Adipocyte (in vitro differentiated cells): ENCODE data around the gene SIK3.

Source experiments
- DNase-seq: peaks from one replicate; pipeline ENCODE4 v3.0.0-alpha.2; 2015; ENCODE audit warnings: low read depth
- H3K27me3 ChIP-seq: replicated peaks from 2 replicates; pipeline ENCODE4 v1.7.0; 2013; ENCODE audit warnings: mild to moderate bottlenecking, low read length, moderate library complexity; ENCODE audit not compliant: control insufficient read depth, insufficient read depth
- H3K36me3 ChIP-seq: 2 replicates; pipeline ENCODE4 v1.7.0; 2013; ENCODE audit warnings: low read length, mild to moderate bottlenecking, moderate library complexity; ENCODE audit not compliant: control insufficient read depth, insufficient read depth, severe bottlenecking
- H3K4me1 ChIP-seq: 2 replicates; pipeline ENCODE4 v1.7.0; 2013; ENCODE audit warnings: mild to moderate bottlenecking, low read length, moderate library complexity; ENCODE audit not compliant: control insufficient read depth, insufficient read depth
- H3K4me3 ChIP-seq: 2 replicates; pipeline ENCODE4 v1.7.0; 2013; ENCODE audit warnings: mild to moderate bottlenecking, low read length, moderate library complexity
- H3K9ac ChIP-seq: 2 replicates; pipeline ENCODE4 v1.7.0; 2013; ENCODE audit warnings: mild to moderate bottlenecking, low read length, moderate library complexity
- H3K9me3 ChIP-seq: 2 replicates; pipeline ENCODE4 v1.7.0; 2013; ENCODE audit warnings: mild to moderate bottlenecking, low read length, moderate library complexity; ENCODE audit not compliant: control insufficient read depth

Gene SIK3

DNA sequence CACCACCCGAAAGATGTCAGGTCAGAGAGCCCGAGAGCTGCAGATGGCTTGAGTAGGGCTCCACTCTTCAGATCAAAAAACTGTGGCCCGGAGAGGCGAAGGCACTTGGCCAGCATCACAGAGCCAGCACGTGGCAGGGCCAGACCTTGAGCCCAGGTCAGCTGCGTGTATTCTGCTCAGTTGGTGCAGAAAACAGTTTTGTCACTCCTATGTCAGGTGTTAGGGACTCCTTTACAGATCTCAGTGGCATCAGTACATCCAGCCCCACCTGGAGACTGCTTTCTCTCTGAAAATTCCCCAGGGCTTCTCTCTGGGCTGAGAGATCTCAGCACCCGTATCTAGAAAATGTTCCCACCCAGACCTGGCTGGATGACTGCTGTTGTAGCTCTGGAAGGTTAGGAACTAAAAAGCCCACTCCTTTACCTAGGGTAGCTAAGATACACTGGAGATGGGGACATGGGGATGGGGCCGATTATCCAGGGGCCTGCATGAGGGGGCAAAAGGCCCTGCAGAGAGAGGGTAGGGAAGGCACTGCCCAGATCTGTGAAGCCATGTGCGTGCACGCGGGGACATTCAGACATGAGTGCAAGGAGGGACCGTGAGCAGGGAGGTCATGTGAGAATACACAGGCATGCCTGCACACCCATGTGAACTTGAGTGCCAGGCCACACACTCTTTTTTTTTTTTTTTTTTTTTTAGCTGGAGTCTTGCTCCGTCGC lies 264.3 kb downstream of the SIK3 start:
- H3K4me1 ChIP-seq: peaks cover 12% of the 10 kb centered on the region
- no peak for DNase-seq
- peaks cover 3% of the 10 kb centered on the region for H3K27me3 ChIP-seq
- H3K36me3 ChIP-seq: no peaks in the 10 kb centered on the region
- no peak overlapping the region for H3K9ac ChIP-seq
- no peak overlapping the region for H3K4me3 ChIP-seq
- H3K9me3 ChIP-seq: no peaks in the 10 kb centered on the region

DNA sequence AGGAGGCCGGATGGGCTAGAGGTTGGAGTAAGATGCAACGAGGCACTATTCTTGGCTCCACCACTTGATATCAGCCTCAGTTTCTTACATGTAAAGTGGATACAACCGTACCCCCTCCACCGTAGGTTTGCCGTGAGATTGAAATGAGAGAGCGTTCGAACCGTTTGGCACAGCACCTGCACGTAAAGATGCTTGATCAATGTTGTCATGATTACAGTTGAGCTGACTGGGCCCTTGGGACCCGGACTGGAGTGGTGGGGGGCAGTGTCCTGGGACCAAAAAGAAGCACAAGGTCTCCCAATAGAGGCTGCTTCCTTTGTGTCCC lies 264.8 kb downstream of the SIK3 start:
- H3K9ac ChIP-seq: no peak overlapping the region
- no peak for DNase-seq
- H3K27me3 ChIP-seq: peaks cover 3% of the 10 kb centered on the region
- peaks cover 12% of the 10 kb centered on the region for H3K4me1 ChIP-seq
- no peaks in the 10 kb centered on the region for H3K36me3 ChIP-seq
- no peaks in the 10 kb centered on the region for H3K9me3 ChIP-seq
- H3K4me3 ChIP-seq: no peak overlapping the region

DNA sequence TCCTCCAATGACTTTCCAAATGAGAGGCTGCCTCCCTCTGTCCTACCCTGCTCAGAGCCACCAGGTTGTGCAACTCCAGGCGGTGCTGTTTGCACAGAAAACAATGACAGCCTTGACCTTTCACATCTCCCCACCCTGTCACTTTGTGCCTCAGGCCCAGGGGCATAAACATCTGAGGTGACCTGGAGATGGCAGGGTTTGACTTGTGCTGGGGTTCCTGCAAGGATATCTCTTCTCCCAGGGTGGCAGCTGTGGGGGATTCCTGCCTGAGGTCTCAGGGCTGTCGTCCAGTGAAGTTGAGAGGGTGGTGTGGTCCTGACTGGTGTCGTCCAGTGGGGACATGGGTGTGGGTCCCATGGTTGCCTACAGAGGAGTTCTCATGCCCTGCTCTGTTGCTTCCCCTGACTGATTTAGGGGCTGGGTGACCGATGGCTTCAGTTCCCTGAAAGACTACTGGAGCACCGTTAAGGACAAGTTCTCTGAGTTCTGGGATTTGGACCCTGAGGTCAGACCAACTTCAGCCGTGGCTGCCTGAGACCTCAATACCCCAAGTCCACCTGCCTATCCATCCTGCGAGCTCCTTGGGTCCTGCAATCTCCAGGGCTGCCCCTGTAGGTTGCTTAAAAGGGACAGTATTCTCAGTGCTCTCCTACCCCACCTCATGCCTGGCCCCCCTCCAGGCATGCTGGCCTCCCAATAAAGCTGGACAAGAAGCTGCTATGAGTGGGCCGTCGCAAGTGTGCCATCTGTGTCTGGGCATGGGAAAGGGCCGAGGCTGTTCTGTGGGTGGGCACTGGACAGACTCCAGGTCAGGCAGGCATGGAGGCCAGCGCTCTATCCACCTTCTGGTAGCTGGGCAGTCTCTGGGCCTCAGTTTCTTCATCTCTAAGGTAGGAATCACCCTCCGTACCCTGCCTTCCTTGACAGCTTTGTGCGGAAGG lies 265.6 kb downstream of the SIK3 start:
- DNase-seq: no peak
- Histone ChIP-seq H3K36me3 (no peaks in the 10 kb centered on the region), H3K9me3 (no peaks in the 10 kb centered on the region), H3K4me3 (no peak overlapping the region), H3K4me1 (peaks cover 12% of the 10 kb centered on the region), H3K9ac (no peak overlapping the region), H3K27me3 (peaks cover 3% of the 10 kb centered on the region)

DNA sequence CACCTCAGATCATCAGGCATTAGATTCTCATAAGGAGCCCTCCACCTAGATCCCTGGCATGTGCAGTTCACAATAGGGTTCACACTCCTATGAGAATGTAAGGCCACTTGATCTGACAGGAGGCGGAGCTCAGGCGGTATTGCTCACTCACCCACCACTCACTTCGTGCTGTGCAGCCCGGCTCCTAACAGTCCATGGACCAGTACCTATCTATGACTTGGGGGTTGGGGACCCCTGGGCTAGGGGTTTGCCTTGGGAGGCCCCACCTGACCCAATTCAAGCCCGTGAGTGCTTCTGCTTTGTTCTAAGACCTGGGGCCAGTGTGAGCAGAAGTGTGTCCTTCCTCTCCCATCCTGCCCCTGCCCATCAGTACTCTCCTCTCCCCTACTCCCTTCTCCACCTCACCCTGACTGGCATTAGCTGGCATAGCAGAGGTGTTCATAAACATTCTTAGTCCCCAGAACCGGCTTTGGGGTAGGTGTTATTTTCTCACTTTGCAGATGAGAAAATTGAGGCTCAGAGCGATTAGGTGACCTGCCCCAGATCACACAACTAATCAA lies 266.4 kb downstream of the SIK3 start:
- Histone ChIP-seq H3K9ac (no peak overlapping the region), H3K36me3 (no peaks in the 10 kb centered on the region), H3K27me3 (peaks cover 3% of the 10 kb centered on the region), H3K9me3 (no peaks in the 10 kb centered on the region), H3K4me1 (peaks cover 12% of the 10 kb centered on the region), H3K4me3 (no peak overlapping the region)
- DNase-seq: no peak

GRCh38 chr11:116830184-116830912 lies 267.9 kb downstream of the SIK3 start:
- Histone ChIP-seq H3K36me3 (no peaks in the 10 kb centered on the region), H3K9ac (no peak overlapping the region), H3K9me3 (no peaks in the 10 kb centered on the region), H3K4me3 (no peak overlapping the region), H3K4me1 (peaks cover 8% of the 10 kb centered on the region), H3K27me3 (peaks cover 3% of the 10 kb centered on the region)
- DNase-seq: no peak

DNA sequence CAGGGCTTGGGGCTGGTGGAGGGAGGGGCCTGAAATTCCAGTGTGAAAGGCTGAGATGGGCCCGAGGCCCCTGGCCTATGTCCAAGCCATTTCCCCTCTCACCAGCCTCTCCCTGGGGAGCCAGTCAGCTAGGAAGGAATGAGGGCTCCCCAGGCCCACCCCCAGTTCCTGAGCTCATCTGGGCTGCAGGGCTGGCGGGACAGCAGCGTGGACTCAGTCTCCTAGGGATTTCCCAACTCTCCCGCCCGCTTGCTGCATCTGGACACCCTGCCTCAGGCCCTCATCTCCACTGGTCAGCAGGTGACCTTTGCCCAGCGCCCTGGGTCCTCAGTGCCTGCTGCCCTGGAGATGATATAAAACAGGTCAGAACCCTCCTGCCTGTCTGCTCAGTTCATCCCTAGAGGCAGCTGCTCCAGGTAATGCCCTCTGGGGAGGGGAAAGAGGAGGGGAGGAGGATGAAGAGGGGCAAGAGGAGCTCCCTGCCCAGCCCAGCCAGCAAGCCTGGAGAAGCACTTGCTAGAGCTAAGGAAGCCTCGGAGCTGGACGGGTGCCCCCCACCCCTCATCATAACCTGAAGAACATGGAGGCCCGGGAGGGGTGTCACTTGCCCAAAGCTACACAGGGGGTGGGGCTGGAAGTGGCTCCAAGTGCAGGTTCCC lies 268.6 kb downstream of the SIK3 start, which contains the start of gene APOC3:
Gene APOC3 (plus strand): TSS at position 383 of the 659 bp plus-strand sequence. CDS start 676 bp downstream, outside the sequence.
- H3K4me3 ChIP-seq: no peak within 1 kb of the TSS
- peaks cover 5% of the 10 kb centered on the region for H3K4me1 ChIP-seq
- H3K9ac ChIP-seq: no peak within 1 kb of the TSS
- peak; percentile 49 for DNase-seq
- H3K27me3 ChIP-seq: peaks cover 3% of the 10 kb centered on the region
- H3K36me3 ChIP-seq: no peaks in the 10 kb centered on the region
- no peaks in the 10 kb centered on the region for H3K9me3 ChIP-seq

DNA sequence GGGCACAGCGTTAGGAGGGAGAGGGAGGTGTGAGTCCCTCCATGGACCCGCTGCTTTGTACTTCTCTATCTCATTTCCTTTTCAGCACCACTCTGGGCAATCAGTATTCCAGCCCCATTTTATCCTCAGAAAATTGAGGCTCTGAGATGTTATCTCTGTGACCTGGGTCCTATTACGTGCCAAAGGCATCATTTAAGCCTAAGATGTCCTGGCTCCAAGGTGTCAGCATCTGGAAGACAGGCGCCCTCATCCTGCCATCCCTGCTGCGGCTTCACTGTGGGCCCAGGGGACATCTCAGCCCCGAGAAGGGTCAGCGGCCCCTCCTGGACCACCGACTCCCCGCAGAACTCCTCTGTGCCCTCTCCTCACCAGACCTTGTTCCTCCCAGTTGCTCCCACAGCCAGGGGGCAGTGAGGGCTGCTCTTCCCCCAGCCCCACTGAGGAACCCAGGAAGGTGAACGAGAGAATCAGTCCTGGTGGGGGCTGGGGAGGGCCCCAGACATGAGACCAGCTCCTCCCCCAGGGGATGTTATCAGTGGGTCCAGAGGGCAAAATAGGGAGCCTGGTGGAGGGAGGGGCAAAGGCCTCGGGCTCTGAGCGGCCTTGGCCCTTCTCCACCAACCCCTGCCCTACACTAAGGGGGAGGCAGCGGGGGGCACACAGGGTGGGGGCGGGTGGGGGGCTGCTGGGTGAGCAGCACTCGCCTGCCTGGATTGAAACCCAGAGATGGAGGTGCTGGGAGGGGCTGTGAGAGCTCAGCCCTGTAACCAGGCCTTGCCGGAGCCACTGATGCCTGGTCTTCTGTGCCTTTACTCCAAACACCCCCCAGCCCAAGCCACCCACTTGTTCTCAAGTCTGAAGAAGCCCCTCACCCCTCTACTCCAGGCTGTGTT lies 269.4 kb downstream of the SIK3 start:
- Histone ChIP-seq H3K9me3 (no peaks in the 10 kb centered on the region), H3K9ac (no peak overlapping the region), H3K4me1 (peaks cover 5% of the 10 kb centered on the region), H3K36me3 (no peaks in the 10 kb centered on the region), H3K27me3 (peaks cover 3% of the 10 kb centered on the region), H3K4me3 (no peak overlapping the region)
- DNase-seq: no peak

DNA sequence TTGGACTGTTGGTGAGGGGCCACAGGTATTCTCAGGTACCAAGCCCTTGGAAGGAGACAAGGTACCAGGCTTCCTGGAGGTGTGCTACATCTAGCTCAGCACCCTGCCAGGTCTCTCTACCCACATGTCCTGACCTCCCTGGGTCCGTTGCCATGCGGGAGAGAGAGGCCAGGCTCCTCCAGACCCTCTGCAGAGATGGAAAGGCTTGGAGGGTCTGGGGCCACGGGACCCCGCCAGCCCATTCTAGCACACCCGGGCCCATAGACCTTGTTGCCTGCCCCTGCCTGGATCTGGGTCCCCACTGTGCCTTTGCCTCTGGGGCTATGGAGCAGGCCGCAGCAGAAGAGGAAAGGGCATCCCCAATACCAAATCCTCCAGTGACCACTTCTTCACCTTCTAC lies 270.8 kb downstream of the SIK3 start:
- Histone ChIP-seq H3K9ac (no peak overlapping the region), H3K27me3 (no peaks in the 10 kb centered on the region), H3K4me1 (peaks cover 5% of the 10 kb centered on the region), H3K36me3 (no peaks in the 10 kb centered on the region), H3K4me3 (no peak overlapping the region), H3K9me3 (no peaks in the 10 kb centered on the region)
- no peak for DNase-seq

DNA sequence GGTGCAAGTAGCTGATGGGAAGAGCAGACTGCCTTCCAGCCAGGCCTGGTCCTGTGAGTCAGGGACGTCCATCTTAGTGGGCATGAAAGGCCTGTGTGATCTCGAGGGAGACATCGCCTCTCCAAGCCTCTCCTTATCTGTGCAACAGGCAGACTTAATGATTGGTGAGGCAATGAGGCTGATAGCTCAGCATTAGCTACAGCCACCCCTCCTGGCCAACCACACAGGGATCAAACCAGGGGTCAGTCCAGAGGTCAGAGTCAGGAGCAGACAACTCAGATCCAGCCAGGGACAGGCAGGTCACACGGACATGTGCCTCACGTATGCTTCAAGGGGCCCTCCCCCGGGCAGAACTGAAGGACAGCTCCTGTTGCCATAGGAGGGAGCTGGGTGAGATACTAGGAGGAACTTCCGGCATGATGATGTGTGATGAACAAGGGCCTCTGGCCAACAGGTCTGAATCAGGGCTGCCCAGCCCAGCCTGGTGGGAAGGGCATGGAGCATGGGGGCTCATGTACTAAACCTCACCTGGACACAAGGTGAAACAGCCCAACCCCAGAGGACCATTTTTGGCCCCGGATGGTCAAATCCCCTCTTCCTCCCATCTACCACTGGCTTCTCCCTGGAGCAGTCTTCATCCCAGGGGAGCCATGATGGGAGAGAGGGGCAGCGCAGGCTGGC lies 271.3 kb downstream of the SIK3 start:
- Histone ChIP-seq H3K27me3 (no peaks in the 10 kb centered on the region), H3K36me3 (no peaks in the 10 kb centered on the region), H3K4me3 (no peak overlapping the region), H3K9ac (no peak overlapping the region), H3K4me1 (peaks cover 5% of the 10 kb centered on the region), H3K9me3 (no peaks in the 10 kb centered on the region)
- DNase-seq: no peak
